ENCODE data around the gene KCNIP1.
"Not testable (repeated sequence)": the region's sequence is repeated elsewhere in the genome, so short reads cannot be mapped to it uniquely, and the experiment has no call there.

KCNIP1 gene

GRCh38 chr5:170749911-170750431 lies 246.2 kb downstream of the KCNIP1 start:
- H3K27me3 Mint-ChIP-seq (ENCODE audit: low read depth), result peaks cover 2% of the 10 kb centered on the region
- H3K9me3 Mint-ChIP-seq, result no peaks in the 10 kb centered on the region
- H3K27ac Mint-ChIP-seq, result no peak overlapping the region
- H3K36me3 Mint-ChIP-seq (ENCODE audit: low read depth), result no peaks in the 10 kb centered on the region
- no peak overlapping the region for H3K4me3 Mint-ChIP-seq
- no peaks in the 10 kb centered on the region for H3K4me1 Mint-ChIP-seq (ENCODE audit: low read depth)

DNA sequence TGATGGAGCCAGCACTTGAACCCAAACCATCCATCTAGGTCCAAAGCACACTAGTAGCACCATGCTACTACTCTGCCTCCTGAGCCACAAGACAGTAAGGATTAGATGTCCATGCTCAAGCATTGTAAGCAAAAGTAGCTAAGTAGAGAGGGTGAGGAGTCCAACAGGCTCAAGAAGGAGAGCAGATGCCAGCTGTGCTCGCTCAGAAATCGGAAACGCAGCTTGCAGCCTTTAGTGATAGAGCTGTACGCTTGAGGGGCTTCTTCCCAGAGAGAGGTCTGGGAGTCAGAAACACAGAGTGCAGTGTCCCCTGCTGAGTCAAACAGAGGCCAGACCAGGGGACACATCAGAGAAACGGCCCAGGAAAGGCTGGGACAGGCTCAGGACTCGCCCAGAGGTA lies 247.0 kb downstream of the KCNIP1 start:
- Mint-ChIP-seq H3K36me3 (ENCODE audit: low read depth) (no peaks in the 10 kb centered on the region), H3K4me1 (ENCODE audit: low read depth) (no peaks in the 10 kb centered on the region), H3K27ac (no peak overlapping the region), H3K9me3 (no peaks in the 10 kb centered on the region), H3K4me3 (no peak overlapping the region), H3K27me3 (ENCODE audit: low read depth) (no peaks in the 10 kb centered on the region)

DNA sequence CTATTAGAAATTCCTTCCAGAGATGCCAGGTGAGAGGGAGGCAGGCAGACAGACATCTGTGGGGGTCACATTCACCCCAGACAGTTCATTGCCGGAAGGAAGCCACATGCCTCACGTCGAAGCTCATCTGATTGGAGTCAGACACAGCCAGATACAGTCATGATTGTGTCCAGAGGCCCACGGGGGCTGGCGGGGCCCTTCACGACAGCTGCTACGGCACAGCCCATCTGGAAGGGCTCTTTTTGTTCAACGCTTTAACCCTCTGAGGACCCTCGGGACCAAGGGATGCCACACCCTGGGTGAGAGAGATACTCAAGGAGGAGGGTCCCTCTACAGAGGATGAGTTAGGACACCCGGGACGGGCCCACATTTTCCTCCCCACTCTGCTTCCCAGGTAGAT lies 247.8 kb downstream of the KCNIP1 start:
- Mint-ChIP-seq H3K27ac (no peak overlapping the region), H3K27me3 (ENCODE audit: low read depth) (no peaks in the 10 kb centered on the region), H3K4me1 (ENCODE audit: low read depth) (no peaks in the 10 kb centered on the region), H3K9me3 (no peaks in the 10 kb centered on the region), H3K4me3 (no peak overlapping the region), H3K36me3 (ENCODE audit: low read depth) (no peaks in the 10 kb centered on the region)

GRCh38 chr5:170752257-170753215 lies 248.7 kb downstream of the KCNIP1 start:
- Mint-ChIP-seq H3K27me3 (ENCODE audit: low read depth) (no peaks in the 10 kb centered on the region), H3K4me1 (ENCODE audit: low read depth) (no peaks in the 10 kb centered on the region), H3K9me3 (no peaks in the 10 kb centered on the region), H3K4me3 (no peak overlapping the region), H3K27ac (no peak overlapping the region), H3K36me3 (ENCODE audit: low read depth) (no peaks in the 10 kb centered on the region)

DNA sequence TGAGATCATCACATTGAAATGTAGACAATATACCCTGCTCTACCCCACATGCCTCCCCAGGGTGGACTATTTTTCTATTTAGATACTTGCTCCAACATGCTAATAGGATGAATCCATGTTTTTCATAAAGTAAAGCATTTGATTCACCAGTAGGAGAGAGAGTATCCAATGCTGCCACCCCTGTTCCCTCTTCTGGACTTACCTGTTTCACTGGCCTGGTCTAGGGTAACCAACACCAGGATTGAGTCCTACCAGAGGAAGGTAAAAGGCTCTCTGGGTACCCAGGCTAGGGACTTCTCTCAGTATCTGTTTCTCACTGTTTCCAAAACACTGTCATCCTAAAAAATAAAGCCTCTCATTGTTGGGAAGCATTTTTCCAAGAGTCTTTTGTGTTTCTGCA lies 249.5 kb downstream of the KCNIP1 start:
- Mint-ChIP-seq H3K27me3 (ENCODE audit: low read depth) (no peaks in the 10 kb centered on the region), H3K4me3 (no peak overlapping the region), H3K9me3 (no peaks in the 10 kb centered on the region), H3K27ac (no peak overlapping the region), H3K36me3 (ENCODE audit: low read depth) (no peaks in the 10 kb centered on the region), H3K4me1 (ENCODE audit: low read depth) (no peaks in the 10 kb centered on the region)

GRCh38 chr5:170754508-170754907 lies 250.7 kb downstream of the KCNIP1 start:
- not testable (repeated sequence) for H3K36me3 Mint-ChIP-seq (ENCODE audit: low read depth); H3K4me3 Mint-ChIP-seq; H3K27me3 Mint-ChIP-seq (ENCODE audit: low read depth); H3K27ac Mint-ChIP-seq; H3K4me1 Mint-ChIP-seq (ENCODE audit: low read depth); H3K9me3 Mint-ChIP-seq

DNA sequence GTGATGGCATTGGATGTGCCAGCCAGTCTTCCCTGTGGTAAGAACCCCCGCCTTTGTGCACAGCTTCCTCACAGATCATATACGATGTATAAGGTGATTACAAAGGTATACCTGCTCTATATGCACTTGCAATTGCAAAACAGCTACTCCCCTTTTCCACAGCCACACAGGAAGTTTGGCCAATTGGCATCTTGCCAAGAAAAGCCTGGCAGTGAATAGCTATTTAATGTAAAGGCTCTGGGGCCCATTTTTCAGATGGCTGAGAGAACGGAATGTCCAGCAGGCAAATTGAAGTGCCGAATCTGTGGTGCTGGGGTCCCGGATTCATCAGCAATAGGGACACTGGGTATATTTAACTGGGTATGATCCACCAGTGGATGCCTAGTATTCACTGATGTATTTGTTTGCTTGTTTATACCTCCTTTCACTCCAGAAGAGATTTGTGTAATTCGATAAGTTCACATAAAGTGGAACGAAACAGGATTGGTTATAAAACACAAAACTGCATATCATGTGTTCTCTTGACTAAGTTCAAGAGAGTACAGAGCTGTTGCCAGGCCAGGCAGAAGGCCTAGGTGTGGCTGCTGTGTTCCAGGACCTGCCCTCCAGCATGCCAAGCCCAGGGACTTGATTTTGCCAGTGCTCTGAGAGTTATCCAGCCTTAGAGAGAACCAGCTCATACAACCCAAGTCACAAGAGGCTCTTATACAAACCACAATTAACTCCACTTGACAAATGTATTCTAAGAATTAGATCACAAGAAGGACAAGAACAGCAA lies 252.0 kb downstream of the KCNIP1 start:
- Mint-ChIP-seq H3K4me1 (ENCODE audit: low read depth) (no peaks in the 10 kb centered on the region), H3K4me3 (no peak overlapping the region), H3K27me3 (ENCODE audit: low read depth) (no peaks in the 10 kb centered on the region), H3K27ac (no peak overlapping the region), H3K9me3 (no peaks in the 10 kb centered on the region), H3K36me3 (ENCODE audit: low read depth) (no peaks in the 10 kb centered on the region)

GRCh38 chr5:170756691-170757090 lies 252.9 kb downstream of the KCNIP1 start:
- Mint-ChIP-seq H3K36me3 (ENCODE audit: low read depth) (no peaks in the 10 kb centered on the region), H3K4me1 (ENCODE audit: low read depth) (no peaks in the 10 kb centered on the region), H3K27me3 (ENCODE audit: low read depth) (no peaks in the 10 kb centered on the region), H3K9me3 (no peaks in the 10 kb centered on the region), H3K27ac (no peak overlapping the region), H3K4me3 (no peak overlapping the region)

DNA sequence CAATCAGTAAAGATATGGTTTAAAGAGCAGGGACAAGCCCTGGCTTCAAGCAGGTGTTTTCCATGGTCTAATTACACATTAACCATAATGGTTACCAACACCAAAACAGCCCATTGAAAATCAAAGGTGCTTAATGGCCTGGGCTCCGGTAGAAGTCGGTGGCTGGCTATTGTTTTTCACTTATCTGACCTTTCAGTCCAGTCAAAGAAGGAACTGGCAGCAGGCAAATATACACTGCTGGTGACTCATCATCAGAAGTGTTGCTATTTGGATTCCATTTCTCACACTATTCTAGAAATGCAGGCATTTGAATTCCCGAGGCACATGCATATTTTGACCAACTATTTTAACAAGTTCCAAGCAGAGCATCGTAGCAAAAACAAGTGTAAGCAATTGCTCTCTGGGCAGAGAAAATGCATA lies 253.4 kb downstream of the KCNIP1 start:
- Mint-ChIP-seq H3K36me3 (ENCODE audit: low read depth) (no peaks in the 10 kb centered on the region), H3K9me3 (no peaks in the 10 kb centered on the region), H3K27me3 (ENCODE audit: low read depth) (no peaks in the 10 kb centered on the region), H3K4me1 (ENCODE audit: low read depth) (no peaks in the 10 kb centered on the region), H3K4me3 (no peak overlapping the region), H3K27ac (no peak overlapping the region)

DNA sequence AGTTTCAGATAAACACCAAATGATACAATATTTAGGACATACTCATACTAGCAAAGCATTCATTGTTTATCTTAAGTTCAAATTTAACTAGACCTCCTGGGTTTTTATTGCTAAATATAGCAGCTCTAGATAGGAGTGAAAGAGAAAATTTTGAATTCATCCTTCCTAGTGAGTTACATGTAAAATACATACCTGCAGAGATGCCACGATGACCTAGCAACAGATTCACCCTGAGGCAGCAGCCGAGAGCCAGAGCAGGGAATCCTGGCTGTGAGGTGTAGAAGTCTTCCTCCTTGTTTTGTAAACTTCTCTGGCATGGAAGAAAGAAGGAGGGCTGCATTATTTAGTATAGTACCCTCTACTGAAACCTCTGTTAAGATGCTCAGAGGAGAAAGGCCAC lies 253.8 kb downstream of the KCNIP1 start:
- Mint-ChIP-seq H3K4me1 (ENCODE audit: low read depth) (no peaks in the 10 kb centered on the region), H3K27me3 (ENCODE audit: low read depth) (no peaks in the 10 kb centered on the region), H3K36me3 (ENCODE audit: low read depth) (no peaks in the 10 kb centered on the region), H3K4me3 (no peak overlapping the region), H3K27ac (no peak overlapping the region), H3K9me3 (no peaks in the 10 kb centered on the region)

DNA sequence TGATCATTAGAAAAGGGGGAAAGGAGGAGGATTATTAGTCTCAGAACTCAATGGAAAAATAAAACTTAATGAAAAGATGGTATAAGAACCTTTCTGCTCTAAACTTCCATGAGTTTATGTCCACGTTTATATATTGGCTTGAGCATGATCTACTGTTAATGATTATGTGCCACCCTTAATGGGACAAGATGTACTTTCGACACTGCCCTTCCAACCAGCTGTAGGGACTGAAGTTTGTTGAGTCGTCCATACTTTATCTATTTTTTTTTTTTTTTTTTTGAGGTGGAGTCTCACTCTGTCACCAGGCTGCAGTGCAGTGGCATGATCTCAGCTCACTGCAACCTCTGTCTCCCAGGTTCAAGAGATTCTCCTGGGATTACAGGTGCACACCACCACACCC lies 254.7 kb downstream of the KCNIP1 start:
- Mint-ChIP-seq H3K36me3 (ENCODE audit: low read depth) (no peaks in the 10 kb centered on the region), H3K4me3 (no peak overlapping the region), H3K4me1 (ENCODE audit: low read depth) (no peaks in the 10 kb centered on the region)

DNA sequence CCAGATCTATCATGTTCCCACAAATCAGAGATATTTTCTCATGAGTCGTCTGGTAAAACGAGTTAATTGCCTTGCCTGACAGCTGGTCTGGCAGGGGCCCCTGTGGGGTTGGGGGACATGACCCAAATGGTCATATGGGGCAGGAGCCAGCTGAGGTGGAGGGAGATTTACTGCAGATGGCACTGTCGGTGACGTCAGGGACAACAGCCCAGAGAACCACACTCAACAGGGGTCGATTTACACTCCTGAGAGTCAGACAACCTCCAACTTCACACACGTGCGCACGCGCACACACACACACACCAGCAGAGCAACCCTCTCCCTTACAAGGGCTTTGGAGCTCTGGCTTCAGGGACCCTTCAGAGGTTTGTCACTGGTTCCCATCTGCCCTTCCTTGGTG lies 256.3 kb downstream of the KCNIP1 start:
- Mint-ChIP-seq H3K36me3 (ENCODE audit: low read depth) (no peaks in the 10 kb centered on the region), H3K4me1 (ENCODE audit: low read depth) (no peaks in the 10 kb centered on the region), H3K27ac (no peak overlapping the region), H3K4me3 (no peak overlapping the region), H3K9me3 (no peaks in the 10 kb centered on the region), H3K27me3 (ENCODE audit: low read depth) (no peaks in the 10 kb centered on the region)

More for the DNA sequence above, 254.7 kb downstream of the KCNIP1 start:
- H3K9me3 Mint-ChIP-seq, result no peaks in the 10 kb centered on the region
- H3K27ac Mint-ChIP-seq, result no peak overlapping the region
- no peaks in the 10 kb centered on the region for H3K27me3 Mint-ChIP-seq (ENCODE audit: low read depth)

- Mint-ChIP-seq H3K4me3 (no peak overlapping the region), H3K9me3 (no peaks in the 10 kb centered on the region)
Measured at GRCh38 chr5:170761048-170761707, 257.4 kb downstream of the KCNIP1 start.

GRCh38 chr5:170761708-170762066 lies 257.9 kb downstream of the KCNIP1 start:
- no peak overlapping the region for H3K27ac Mint-ChIP-seq
- H3K27me3 Mint-ChIP-seq (ENCODE audit: low read depth), result no peaks in the 10 kb centered on the region
- no peaks in the 10 kb centered on the region for H3K9me3 Mint-ChIP-seq
- H3K36me3 Mint-ChIP-seq (ENCODE audit: low read depth), result no peaks in the 10 kb centered on the region
- H3K4me3 Mint-ChIP-seq, result no peak overlapping the region
- H3K4me1 Mint-ChIP-seq (ENCODE audit: low read depth), result no peaks in the 10 kb centered on the region

More at GRCh38 chr5:170761048-170761707, 257.4 kb downstream of the KCNIP1 start:
- Mint-ChIP-seq H3K36me3 (ENCODE audit: low read depth) (no peaks in the 10 kb centered on the region), H3K27ac (no peak overlapping the region), H3K27me3 (ENCODE audit: low read depth) (no peaks in the 10 kb centered on the region), H3K4me1 (ENCODE audit: low read depth) (no peaks in the 10 kb centered on the region)
